Spinal cord (tissue), 10 donors: Measurements from ENCODE around the gene MCF2L2. TPM values are rescaled to one million over a fixed set of nuclear protein-coding genes. Genes with fewer than 3 reads are reported as not detected.

Source experiments
- DNase-seq, 6 donors: peaks; one replicate each; pipeline versions ENCODE4 v3.0.0 to v3.0.0-alpha.2; 2013 to 2015; ENCODE audit warnings: low spot score in 6 of 6, low read depth in 4 of 6
- H3K27ac ChIP-seq: one replicate; pipeline ENCODE4 v1.5.1; 2013; ENCODE audit warnings: low read depth, low read length, control low read depth
- H3K27me3 ChIP-seq: one replicate; pipeline ENCODE4 v1.6.1; 2013; ENCODE audit warnings: low read length; ENCODE audit not compliant: control insufficient read depth, insufficient read depth
- H3K36me3 ChIP-seq: one replicate; pipeline ENCODE4 v1.6.1; 2013; ENCODE audit warnings: low read length; ENCODE audit not compliant: control insufficient read depth, insufficient read depth
- H3K4me1 ChIP-seq: one replicate; pipeline ENCODE4 v1.6.1; 2013; ENCODE audit warnings: low read length; ENCODE audit not compliant: control insufficient read depth, insufficient read depth
- H3K4me3 ChIP-seq: one replicate; pipeline ENCODE4 v1.5.1; 2013; ENCODE audit warnings: low read depth, low read length, control low read depth
- H3K9me3 ChIP-seq: one replicate; pipeline ENCODE4 v1.6.1; 2013; ENCODE audit warnings: low read length; ENCODE audit not compliant: control insufficient read depth, insufficient read depth
- WGBS: methylation state at CpG from one replicate; pipeline ENCODE4 v1.1.5; 2013; ENCODE audit warnings: missing lambda C conversion rate; ENCODE audit not compliant: insufficient coverage; 5-methylcytosine and 5-hydroxymethylcytosine counted together
- polyA plus RNA-seq, 2 donors: library from polyadenylated mRNA; unstranded; fragments of 120-200 nt; gene quantifications; one replicate each; pipeline ENCODE4 v1.2.1, GENCODE V29; 2013; ENCODE audit not compliant: insufficient read length in 2 of 2
- total RNA-seq, 2 donors: library from RNA; depleted of rRNA in 1 of 2; stranded (reverse); fragments of 120-200 nt in 1 of 2; fragments of >200 nt in 1 of 2; gene quantifications; one replicate each; pipeline versions ENCODE4 v1.2.3 to v1.2.4, GENCODE V29; 2013 to 2014
- donor health status: healthy.

MCF2L2 gene
- total and polyA plus RNA-seq, 4 donors = 9.6 to 29.6 (median 18.8) TPM

- Histone ChIP-seq H3K27me3 (no peaks in the 10 kb centered on the region), H3K36me3 (peaks cover 10% of the 10 kb centered on the region), H3K9me3 (no peaks in the 10 kb centered on the region), H3K27ac (no peak overlapping the region), H3K4me1 (peaks cover 17% of the 10 kb centered on the region), H3K4me3 (no peak overlapping the region)
- DNase-seq = no peak
- WGBS = 100% methylated on average over 2 of the region's 13 CpGs
Measured at GRCh38 chr3:183269345-183269744, 159.1 kb downstream of the MCF2L2 start.

- H3K27me3 ChIP-seq = no peaks in the 10 kb centered on the region
- H3K9me3 ChIP-seq = no peaks in the 10 kb centered on the region
- no peak overlapping the region for H3K4me3 ChIP-seq
- DNase-seq = peak in 1 of 6 donors; percentile 13
- H3K4me1 ChIP-seq = peaks cover 17% of the 10 kb centered on the region
- WGBS = 88% methylated on average over 3 of the region's 5 CpGs
- peaks cover 6% of the 10 kb centered on the region for H3K36me3 ChIP-seq
- no peak overlapping the region for H3K27ac ChIP-seq
Measured at GRCh38 chr3:183268366-183268765, 160.1 kb downstream of the MCF2L2 start.

GRCh38 chr3:183267140-183267539, 161.3 kb downstream of the MCF2L2 start:
- Histone ChIP-seq H3K27ac (no peak overlapping the region), H3K27me3 (no peaks in the 10 kb centered on the region), H3K4me3 (no peak overlapping the region), H3K36me3 (peaks cover 6% of the 10 kb centered on the region), H3K9me3 (no peaks in the 10 kb centered on the region), H3K4me1 (peaks cover 17% of the 10 kb centered on the region)
- 93% methylated on average over 4 of the region's 5 CpGs for WGBS
- no peak for DNase-seq

DNA sequence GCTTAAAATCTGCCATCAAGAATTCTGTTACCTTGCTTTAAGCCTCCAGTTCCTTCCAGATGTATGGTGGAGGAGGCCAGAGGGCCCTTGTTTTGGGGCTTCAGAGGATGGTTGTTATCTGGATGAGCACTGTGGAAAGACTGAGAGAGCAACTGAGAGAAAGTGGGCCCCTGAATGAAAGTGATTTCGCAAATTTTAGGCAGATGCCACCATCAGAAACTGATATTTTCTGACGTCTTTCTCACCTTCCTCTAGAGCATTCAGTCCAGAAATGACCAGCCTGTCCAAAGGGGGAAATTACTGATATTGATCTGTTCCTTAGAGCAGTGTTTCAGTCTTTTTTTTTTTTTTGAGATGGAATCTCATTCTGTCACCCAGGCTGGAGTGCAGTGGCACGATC, 162.0 kb downstream of the MCF2L2 start:
- peak overlapping the region; percentile 93 for H3K27ac ChIP-seq
- no peak overlapping the region for H3K4me3 ChIP-seq
- no peak for DNase-seq
- no peaks in the 10 kb centered on the region for H3K27me3 ChIP-seq
- H3K36me3 ChIP-seq = peaks cover 6% of the 10 kb centered on the region
- no CpG with 5 or more reads among the region's 3 CpGs for WGBS
- H3K9me3 ChIP-seq = no peaks in the 10 kb centered on the region
- peaks cover 17% of the 10 kb centered on the region for H3K4me1 ChIP-seq

GRCh38 chr3:183265834-183266417, 162.5 kb downstream of the MCF2L2 start:
- 21% methylated on average over 4 of the region's 5 CpGs for WGBS
- H3K27ac ChIP-seq = peak overlapping the region; percentile 93
- H3K9me3 ChIP-seq = no peaks in the 10 kb centered on the region
- peaks cover 17% of the 10 kb centered on the region for H3K4me1 ChIP-seq
- DNase-seq = peak in 2 of 6 donors; percentile 57 to 68
- H3K36me3 ChIP-seq = peaks cover 6% of the 10 kb centered on the region
- peak overlapping the region; percentile 31 for H3K4me3 ChIP-seq
- H3K27me3 ChIP-seq = no peaks in the 10 kb centered on the region

- Histone ChIP-seq H3K36me3 (peaks cover 6% of the 10 kb centered on the region), H3K27me3 (no peaks in the 10 kb centered on the region), H3K27ac (peak overlapping the region; percentile 93), H3K9me3 (no peaks in the 10 kb centered on the region), H3K4me3 (peak overlapping the region; percentile 31), H3K4me1 (peaks cover 17% of the 10 kb centered on the region)
- DNase-seq = peak in 2 of 6 donors; percentile 88 to 94
- 6% methylated on average over 15 of the region's 15 CpGs for WGBS
Measured at GRCh38 chr3:183265157-183265642, 163.2 kb downstream of the MCF2L2 start.

- peaks cover 6% of the 10 kb centered on the region for H3K36me3 ChIP-seq
- H3K4me1 ChIP-seq = peaks cover 17% of the 10 kb centered on the region
- H3K4me3 ChIP-seq = no peak overlapping the region
- no peaks in the 10 kb centered on the region for H3K27me3 ChIP-seq
- peak in 1 of 6 donors; percentile 70 for DNase-seq
- 0% methylated on average over 1 of the region's 5 CpGs for WGBS
- H3K9me3 ChIP-seq = no peaks in the 10 kb centered on the region
- H3K27ac ChIP-seq = peak overlapping the region; percentile 93
Measured at GRCh38 chr3:183264268-183264667, 164.2 kb downstream of the MCF2L2 start.

- no peak overlapping the region for H3K27ac ChIP-seq
- 79% methylated on average over 3 of the region's 3 CpGs for WGBS
Measured at GRCh38 chr3:183262875-183263378, 165.5 kb downstream of the MCF2L2 start.

DNA sequence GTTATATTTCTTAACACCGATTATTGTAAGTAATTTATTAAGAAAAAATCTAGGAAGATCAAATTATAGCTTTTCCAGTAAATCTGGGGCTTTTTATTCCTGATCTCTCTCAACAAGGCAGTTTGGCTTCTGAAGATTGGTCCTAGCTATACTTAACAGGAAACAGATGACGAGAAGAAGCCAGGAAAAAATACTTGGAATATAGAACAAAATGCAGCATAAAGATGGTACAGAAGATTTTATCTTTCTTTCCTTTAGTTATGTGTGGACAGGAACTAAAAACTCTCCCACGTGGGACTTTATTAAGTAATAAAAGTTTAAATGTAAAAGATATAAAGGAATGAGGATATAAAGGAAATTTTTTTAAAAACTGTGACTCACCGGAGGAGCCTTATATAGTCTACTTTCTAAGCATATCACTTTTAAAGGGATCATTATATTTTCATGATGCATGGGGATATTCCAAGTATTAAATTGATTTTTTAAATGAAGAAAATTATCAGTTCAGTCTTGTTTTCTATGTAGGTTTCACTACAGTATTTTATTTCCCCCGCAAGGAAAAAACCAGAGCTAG, 167.2 kb downstream of the MCF2L2 start:
- H3K9me3 ChIP-seq = no peaks in the 10 kb centered on the region
- no peak for DNase-seq
- H3K27ac ChIP-seq = no peak overlapping the region

More at GRCh38 chr3:183262875-183263378, 165.5 kb downstream of the MCF2L2 start:
- H3K4me1 ChIP-seq = peaks cover 17% of the 10 kb centered on the region
- no peaks in the 10 kb centered on the region for H3K27me3 ChIP-seq
- H3K36me3 ChIP-seq = peaks cover 6% of the 10 kb centered on the region
- no peaks in the 10 kb centered on the region for H3K9me3 ChIP-seq
- no peak overlapping the region for H3K4me3 ChIP-seq
- DNase-seq = no peak

More for the DNA sequence above, 167.2 kb downstream of the MCF2L2 start:
- Histone ChIP-seq H3K36me3 (no peaks in the 10 kb centered on the region), H3K27me3 (no peaks in the 10 kb centered on the region), H3K4me3 (no peak overlapping the region), H3K4me1 (peaks cover 10% of the 10 kb centered on the region)
- no CpG with 5 or more reads among the region's 5 CpGs for WGBS
